GM19239 (cell line): ENCODE data around the gene LANCL1.
"Not testable (repeated sequence)": the region's sequence is repeated elsewhere in the genome, so short reads cannot be mapped to it uniquely, and the experiment has no call there.

Experiments
- DNase-seq: peaks from one replicate; pipeline ENCODE4 v3.0.0; 2011; ENCODE audit warnings: low spot score; ENCODE audit not compliant: insufficient read length
- FAIRE-seq: peaks from 2 replicates; lab custom pipeline; 2011; peaks lifted over from hg19 to GRCh38; lab: Jason Lieb, UNC

Gene LANCL1

GRCh38 chr2:210460322-210461227 lies 16.0 kb downstream of the LANCL1 start:
- FAIRE-seq: peak; percentile 78
- no peak for DNase-seq

DNA sequence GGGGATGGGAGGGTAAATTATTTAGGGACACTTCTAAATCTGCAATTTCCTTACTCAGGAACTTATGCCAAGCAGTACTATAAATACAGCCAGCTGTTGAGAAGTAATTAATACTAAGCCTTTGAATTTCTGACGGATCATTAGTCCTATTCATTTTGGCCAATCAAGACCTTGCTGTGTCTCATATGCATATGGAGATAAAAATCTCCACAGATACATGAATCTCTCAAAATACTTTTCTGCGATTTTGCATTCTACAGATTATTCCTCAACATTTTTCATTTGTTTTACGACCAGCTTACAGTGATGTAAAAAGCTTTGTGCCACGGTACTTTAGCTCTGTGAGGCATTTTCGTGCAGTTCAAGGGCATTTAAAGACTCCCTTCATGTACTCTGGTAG lies 16.7 kb downstream of the LANCL1 start:
- DNase-seq (no peak), FAIRE-seq (no peak)

DNA sequence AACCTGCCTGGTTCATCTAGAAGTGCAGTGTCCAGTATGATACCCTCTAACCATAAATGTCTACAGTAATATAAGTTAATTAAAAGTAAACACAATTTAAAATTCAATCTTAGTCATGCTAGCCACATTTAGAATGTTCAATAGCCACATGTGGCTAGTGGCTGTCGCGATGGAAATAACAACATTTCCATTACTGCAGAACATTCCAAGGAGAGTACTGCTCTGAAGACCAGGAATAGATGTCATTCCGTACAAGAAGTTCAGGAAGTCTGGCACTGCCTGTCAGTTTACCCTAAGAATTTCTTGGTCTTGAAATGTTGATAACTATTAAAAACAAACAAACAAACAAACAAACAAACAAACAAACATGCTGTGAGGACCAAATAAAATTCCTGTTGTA lies 17.2 kb downstream of the LANCL1 start:
- FAIRE-seq (no peak), DNase-seq (no peak)

DNA sequence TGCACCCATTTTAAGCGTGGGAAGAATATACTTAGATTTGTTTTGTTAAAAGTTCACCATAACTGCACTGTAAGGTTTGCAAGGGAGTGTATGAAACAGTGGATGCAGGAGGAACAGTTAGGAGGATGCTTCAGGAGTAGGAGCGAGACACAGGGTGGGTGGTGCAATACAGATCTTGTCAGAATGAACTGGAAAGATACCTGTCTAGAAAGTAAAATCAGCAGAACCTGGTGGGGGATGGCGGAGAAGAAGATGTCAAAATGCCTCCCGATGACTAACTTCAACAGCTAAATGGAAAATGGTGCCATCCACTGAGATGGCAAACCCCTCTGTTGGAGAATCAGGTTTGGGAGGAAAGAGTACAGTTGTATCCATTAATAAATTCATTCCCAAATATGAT lies 18.2 kb downstream of the LANCL1 start:
- no peak for DNase-seq
- no peak for FAIRE-seq

DNA sequence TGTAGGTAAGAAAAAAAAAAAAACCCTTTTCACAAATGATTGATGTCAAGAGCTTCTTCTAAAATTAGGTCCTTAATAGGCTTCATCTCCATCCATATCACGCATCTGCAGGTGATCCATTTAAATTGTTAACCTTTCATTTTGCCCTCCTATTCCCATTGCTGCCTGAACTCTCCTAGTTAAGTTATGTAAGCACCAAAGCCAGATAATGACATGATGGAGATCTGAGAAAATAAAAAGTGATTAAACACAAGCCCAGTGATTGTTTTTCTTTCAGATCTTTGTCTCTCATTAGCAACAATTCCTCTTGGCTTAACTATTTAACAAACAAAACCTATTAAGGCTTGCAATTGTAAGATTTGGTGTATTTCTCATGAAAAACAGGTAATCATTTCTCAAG lies 20.0 kb downstream of the LANCL1 start:
- no peak for FAIRE-seq
- no peak for DNase-seq

- DNase-seq (no peak), FAIRE-seq (no peak)
Observed at GRCh38 chr2:210454336-210454735, 22.2 kb downstream of the LANCL1 start.

- no peak for DNase-seq
- FAIRE-seq: no peak
Observed at GRCh38 chr2:210452194-210452593, 24.4 kb downstream of the LANCL1 start.

GRCh38 chr2:210450942-210451341 lies 25.6 kb downstream of the LANCL1 start:
- DNase-seq, FAIRE-seq: not testable (repeated sequence)

DNA sequence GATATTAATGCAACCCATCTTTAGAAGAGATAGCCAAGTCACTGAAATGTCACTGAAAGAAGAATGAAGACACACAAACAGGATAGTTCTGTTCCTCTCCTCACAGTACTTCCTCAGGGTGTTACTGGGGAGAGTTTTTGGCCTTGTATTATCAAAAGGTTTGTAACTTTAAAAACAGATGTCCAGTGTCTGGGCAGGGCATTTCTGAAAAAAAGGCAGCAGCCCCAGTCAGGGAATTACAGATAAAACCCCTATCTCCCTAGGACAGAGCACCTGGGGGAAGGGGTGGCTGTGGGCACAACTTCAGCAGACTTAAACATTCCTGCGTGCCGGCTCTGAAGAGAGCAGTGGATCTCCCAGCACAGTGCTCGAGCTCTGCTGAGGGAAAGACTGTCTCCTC lies 30.8 kb downstream of the LANCL1 start:
- FAIRE-seq (no peak), DNase-seq (no peak)

- FAIRE-seq (peak; percentile 55), DNase-seq (no peak)
Observed at GRCh38 chr2:210445116-210445707, 31.3 kb downstream of the LANCL1 start.

DNA sequence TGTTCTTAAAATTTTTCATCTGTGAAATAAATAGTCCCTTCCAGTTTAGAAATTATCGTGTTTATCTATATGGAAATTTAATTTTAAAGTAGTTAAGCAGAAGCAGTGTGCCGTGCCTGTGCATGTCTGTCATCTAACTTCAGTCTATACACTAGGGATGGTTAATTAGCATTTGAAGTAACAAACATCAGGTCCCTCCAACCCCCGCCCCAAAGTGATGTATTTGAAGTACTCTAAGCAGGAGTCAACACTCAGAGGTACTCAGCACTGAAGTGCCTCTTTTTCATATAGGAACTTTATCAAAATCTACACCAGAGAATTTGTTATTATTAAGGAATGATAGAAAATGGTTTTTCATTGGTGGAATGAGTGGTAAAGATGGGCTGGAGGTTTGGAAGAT lies 33.0 kb downstream of the LANCL1 start:
- DNase-seq (no peak), FAIRE-seq (no peak)

- FAIRE-seq: no peak
- DNase-seq: no peak
Observed at GRCh38 chr2:210442878-210443277, 33.7 kb downstream of the LANCL1 start.

- no peak for DNase-seq
- FAIRE-seq: no peak
Observed at GRCh38 chr2:210442457-210442856, 34.1 kb downstream of the LANCL1 start.

GRCh38 chr2:210440206-210440605 lies 36.4 kb downstream of the LANCL1 start:
- DNase-seq (no peak), FAIRE-seq (no peak)

- FAIRE-seq (no peak), DNase-seq (no peak)
Observed at GRCh38 chr2:210435439-210435838, 41.1 kb downstream of the LANCL1 start.

DNA sequence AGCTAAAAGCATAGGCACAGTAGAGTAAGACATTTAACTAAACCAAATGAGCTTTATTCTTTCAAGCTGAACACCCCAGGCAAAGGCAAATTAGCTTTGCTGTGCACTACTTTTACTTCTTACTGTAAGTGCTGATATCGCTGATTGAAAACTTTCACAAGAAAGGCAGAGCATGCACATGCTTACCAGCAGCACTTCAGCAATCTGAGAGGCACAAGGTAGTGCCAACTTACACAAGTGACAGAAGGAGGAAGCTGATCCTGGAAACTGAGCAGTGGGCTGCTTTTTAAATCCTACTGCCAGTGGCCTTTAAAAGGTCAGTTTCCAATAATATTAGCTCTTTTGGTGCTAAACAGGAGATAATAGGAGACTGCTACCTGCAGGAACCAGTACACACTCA lies 43.9 kb downstream of the LANCL1 start:
- FAIRE-seq: no peak
- DNase-seq: no peak

GRCh38 chr2:210429403-210430137 lies 47.0 kb downstream of the LANCL1 start:
- no peak for FAIRE-seq

GRCh38 chr2:210428393-210429179 lies 48.0 kb downstream of the LANCL1 start:
- no peak for FAIRE-seq
- DNase-seq: no peak

More at GRCh38 chr2:210429403-210430137, 47.0 kb downstream of the LANCL1 start:
- no peak for DNase-seq

DNA sequence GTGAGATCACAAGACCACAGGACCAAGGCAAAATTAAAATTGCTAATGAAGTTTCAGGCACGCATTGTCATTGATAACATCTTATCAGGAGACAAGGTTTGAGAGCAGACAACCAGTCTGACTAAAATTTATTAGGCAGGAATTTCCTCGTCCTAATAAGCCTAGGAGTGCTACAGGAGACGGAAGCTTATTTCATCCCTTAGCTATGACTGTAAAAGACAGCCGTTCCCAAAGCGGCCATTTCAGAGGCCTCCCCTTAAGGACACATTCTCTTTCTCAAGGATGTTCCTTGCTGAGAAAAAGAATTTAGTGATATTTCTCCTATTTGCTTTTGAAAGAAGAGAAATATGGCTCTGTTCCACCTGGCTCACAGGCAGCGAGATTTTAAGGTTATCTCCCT lies 49.2 kb downstream of the LANCL1 start:
- not testable (repeated sequence) for DNase-seq, FAIRE-seq

DNA sequence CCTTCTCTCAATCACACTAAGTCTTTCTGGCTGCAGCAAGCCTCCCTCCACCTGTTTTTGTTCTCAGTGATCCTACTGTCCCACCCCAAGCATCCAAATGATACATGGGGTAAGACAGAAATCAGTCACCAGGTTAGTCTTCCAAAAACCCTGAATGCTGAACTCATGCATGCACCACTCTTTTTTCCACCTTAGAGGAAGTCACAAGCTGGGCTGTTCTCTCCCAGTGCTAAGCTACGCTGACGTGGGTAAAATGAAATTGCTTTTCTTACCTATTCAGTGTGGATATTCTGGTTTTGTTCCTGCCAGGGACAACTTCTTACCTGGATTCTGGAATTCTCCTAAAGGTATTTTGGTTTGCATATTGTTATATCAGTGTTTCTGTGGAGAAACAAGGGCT lies 54.2 kb downstream of the LANCL1 start:
- FAIRE-seq (no peak), DNase-seq (no peak)
